HCT116 (cell line): Measurements from ENCODE around the gene TXNDC16. TPM values are rescaled to one million over a fixed set of nuclear protein-coding genes. Genes with fewer than 3 reads are reported as not detected.
"Not testable (repeated sequence)": the region's sequence is repeated elsewhere in the genome, so short reads cannot be mapped to it uniquely, and the experiment has no call there.

Source experiments
- ATAC-seq: fragments of 200-7000 bp; cut with Tn5 transposase; 2 replicates; pipeline ENCODE4 v1.9.1; 2020; ENCODE audit warnings: mild to moderate bottlenecking, moderate library complexity
- BruUV-seq: library from RNA; stranded (reverse); fragments of 400-500 nt; replicated peaks from 2 replicates; lab custom pipeline; 2021; lab: Mats Ljungman, UMichigan
- CTCF ChIA-PET: fragments of 300-600 bp; sonication (Branson Sonifier 250); formaldehyde crosslinking; loops from one replicate; lab custom pipeline; 2021; ENCODE audit warnings: antibody characterized with exemption; lab: Charles Lee
- POLR2A ChIA-PET: fragments of 300-600, 350-600 bp; sonication (Branson Sonifier 250); formaldehyde crosslinking; loops from one replicate; lab custom pipeline; 2021; ENCODE audit warnings: antibody characterized with exemption; lab: Charles Lee
- RAD21 ChIA-PET, 2 experiments: fragments of 300-600 bp; sonication (Branson Sonifier 250); formaldehyde crosslinking; loops; one replicate each; lab custom pipeline; 2023; ENCODE audit warnings: low total read pairs in 2 of 2; ENCODE audit not compliant: uncharacterized antibody in 2 of 2, unreplicated experiment in 2 of 2, low non-redundant PET in 1 of 2; lab: Charles Lee
- DNase-seq: peaks from one replicate; pipeline ENCODE4 v3.0.0-alpha.2; 2010; ENCODE audit warnings: low read depth, low spot score
- H2AFZ ChIP-seq: fragments of 200-600 bp; shearing (Covaris generic), sonication (generic); 2 replicates; pipeline ENCODE4 v1.6.1; 2017; ENCODE audit warnings: low read depth, mixed run types, mixed read lengths, antibody characterized with exemption, low read length; ENCODE audit not compliant: poor library complexity, severe bottlenecking
- H3K27ac ChIP-seq: 2 replicates; pipeline ENCODE4 v1.5.1; 2012; ENCODE audit warnings: low read depth, low read length
- H3K27me3 ChIP-seq: fragments of 200-600 bp; sonication (generic); 2 replicates; pipeline ENCODE4 v1.6.1; 2016; ENCODE audit warnings: mixed run types, low read length, mixed read lengths; ENCODE audit not compliant: insufficient read depth
- H3K36me3 ChIP-seq, 2 experiments: fragments of 200-500 bp in 1 of 2; fragments of 200-600 bp in 1 of 2; sonication (Bioruptor generic) in 1 of 2; sonication (generic) in 1 of 2; 2 replicates each; pipeline versions ENCODE4 v1.5.1 to v1.6.1; 2014 to 2016; ENCODE audit warnings: low read length in 2 of 2, inconsistent platforms in 1 of 2, mixed read lengths in 1 of 2, mixed run types in 1 of 2; ENCODE audit not compliant: insufficient read depth in 2 of 2, control insufficient read depth in 1 of 2
- H3K4me1 ChIP-seq, 2 experiments: fragments of 200-600 bp in 1 of 2; sonication (generic) in 1 of 2; 2 replicates each; pipeline versions ENCODE4 v1.5.1 to v1.6.1; 2012 to 2017; ENCODE audit warnings: low read length in 2 of 2, inconsistent platforms in 1 of 2, mild to moderate bottlenecking in 1 of 2, mixed read lengths in 1 of 2, mixed run types in 1 of 2, moderate library complexity in 1 of 2; ENCODE audit not compliant: insufficient read depth in 2 of 2, control insufficient read depth in 1 of 2
- H3K4me2 ChIP-seq: fragments of 200-600 bp; sonication (generic); 2 replicates; pipeline ENCODE4 v1.6.1; 2017; ENCODE audit warnings: mixed run types, low read length, mixed read lengths
- H3K4me3 ChIP-seq, 2 experiments: fragments of 200-600 bp in 1 of 2; sonication (generic) in 1 of 2; replicated peaks in 1 of 2; 2 replicates each; pipeline ENCODE4 v1.5.1; 2011 to 2016; ENCODE audit warnings: low read length in 2 of 2, control low read depth in 1 of 2, low read depth in 1 of 2, mild to moderate bottlenecking in 1 of 2, mixed read lengths in 1 of 2, mixed run types in 1 of 2
- H3K79me2 ChIP-seq: fragments of 200-600 bp; sonication (generic); 2 replicates; pipeline ENCODE4 v1.6.1; 2017; ENCODE audit warnings: mild to moderate bottlenecking, mixed run types, low read length, moderate library complexity, mixed read lengths; ENCODE audit not compliant: insufficient read depth
- H3K9ac ChIP-seq: fragments of 200-600 bp; sonication (generic); 2 replicates; pipeline ENCODE4 v1.6.1; 2016; ENCODE audit warnings: low read length, mixed read lengths
- H3K9me2 ChIP-seq: fragments of 200-600 bp; sonication (generic), shearing (Covaris generic); 2 replicates; pipeline ENCODE4 v1.6.1; 2017; ENCODE audit warnings: mixed run types, mild to moderate bottlenecking, moderate library complexity; ENCODE audit not compliant: insufficient read depth
- H3K9me3 ChIP-seq, 2 experiments: fragments of 200-500 bp in 1 of 2; fragments of 200-600 bp in 1 of 2; sonication (Bioruptor generic) in 1 of 2; sonication (generic) in 1 of 2; 2 replicates each; pipeline ENCODE4 v1.6.1; 2014 to 2017; ENCODE audit warnings: low read length in 2 of 2, mixed read lengths in 2 of 2, inconsistent platforms in 1 of 2, low read depth in 1 of 2, mild to moderate bottlenecking in 1 of 2, mixed run types in 1 of 2, moderate library complexity in 1 of 2; ENCODE audit not compliant: control insufficient read depth in 1 of 2, insufficient read depth in 1 of 2
- H4K20me1 ChIP-seq: fragments of 200-600 bp; sonication (generic), shearing (Covaris generic); 2 replicates; pipeline ENCODE4 v1.6.1; 2017; ENCODE audit warnings: mixed run types, mild to moderate bottlenecking, moderate library complexity; ENCODE audit not compliant: insufficient read depth
- FOSL1 ChIP-seq: IDR thresholded peaks from 2 replicates; pipeline ENCODE4 v1.6.1; 2012; ENCODE audit warnings: low read depth
- JUND ChIP-seq: IDR thresholded peaks from 2 replicates; pipeline ENCODE4 v1.6.1; 2012
- RAD21 ChIP-seq: IDR thresholded peaks from 2 replicates; pipeline ENCODE4 v1.6.1; 2012; ENCODE audit warnings: low read depth, mild to moderate bottlenecking
- YY1 ChIP-seq: IDR thresholded peaks from 2 replicates; pipeline ENCODE4 v1.6.1; 2011; ENCODE audit warnings: low read length, low read depth, moderate library complexity, mild to moderate bottlenecking; ENCODE audit not compliant: insufficient replicate concordance; ENCODE audit errors: extremely low read depth
- ZFX ChIP-seq: fragments of 450-650 bp; IDR thresholded peaks from 2 replicates; pipeline ENCODE4 v1.6.1; 2017
- intact Hi-C: fragments of 100-400 bp; cut with micrococcal nuclease; formaldehyde crosslinking; loops from 2 replicates; pipeline ENCODE4 v1.10.0; 2022
- total RNA-seq: library from RNA; stranded (reverse); gene quantifications from one replicate; pipeline ENCODE4 v1.2.1, GENCODE V29; 2021; ENCODE audit not compliant: unreplicated experiment

TXNDC16 gene
- total RNA-seq, 1 experiment from 2014 or later, result 2.7 TPM

DNA sequence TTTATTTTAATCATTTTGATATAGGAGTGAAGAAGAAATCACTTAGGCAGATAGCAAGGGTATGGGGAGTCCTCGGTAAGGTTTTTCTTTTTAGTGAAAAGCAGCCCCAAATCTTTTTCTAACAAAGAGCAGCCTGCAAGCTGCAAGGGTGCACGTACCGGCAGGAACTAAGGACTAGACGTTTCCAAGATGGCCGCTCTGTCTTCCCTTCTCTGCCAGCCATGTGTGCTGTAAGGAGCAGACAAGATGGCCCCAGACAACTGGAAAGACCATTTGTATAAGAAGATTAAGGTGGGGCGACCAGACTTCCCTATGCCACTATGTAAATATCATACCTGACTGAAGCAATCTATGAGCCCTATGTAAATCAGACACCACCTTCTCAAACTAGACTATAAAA lies 79.6 kb downstream of the TXNDC16 start:
- no peaks in the 10 kb centered on the region for H3K9me2 ChIP-seq
- POLR2A ChIA-PET, result no interaction called here
- ATAC-seq, result no peak
- no peak overlapping the region for H3K4me2 ChIP-seq
- H3K4me1 ChIP-seq, result no peaks in the 10 kb centered on the region
- H3K27me3 ChIP-seq, result no peaks in the 10 kb centered on the region
- intact Hi-C loops, result loop anchor here (5.0 kb wide), 1 partner anchor 325 kb away; no protein-coding TSS in a partner anchor
- no peaks in the 10 kb centered on the region for H4K20me1 ChIP-seq
- no peak overlapping the region for H3K27ac ChIP-seq
- no peaks in the 10 kb centered on the region for H3K9me3 ChIP-seq
- H3K4me3 ChIP-seq, result no peak overlapping the region
- no peaks in the 10 kb centered on the region for H3K79me2 ChIP-seq
- BruUV-seq, result no TSS peak
- no peaks in the 10 kb centered on the region for H3K36me3 ChIP-seq
- H2AFZ ChIP-seq, result no peak overlapping the region
- no peak for DNase-seq
- no peak overlapping the region for H3K9ac ChIP-seq
- TF ChIP-seq YY1 (no peak), ZFX (no peak), JUND (no peak), RAD21 (no peak), FOSL1 (no peak)
- CTCF ChIA-PET, result interaction anchor here (1.6 kb wide), 1 partner anchor 172 kb away, joined by 5 read pairs; no protein-coding TSS in a partner anchor
- RAD21 ChIA-PET, result no interaction called here

DNA sequence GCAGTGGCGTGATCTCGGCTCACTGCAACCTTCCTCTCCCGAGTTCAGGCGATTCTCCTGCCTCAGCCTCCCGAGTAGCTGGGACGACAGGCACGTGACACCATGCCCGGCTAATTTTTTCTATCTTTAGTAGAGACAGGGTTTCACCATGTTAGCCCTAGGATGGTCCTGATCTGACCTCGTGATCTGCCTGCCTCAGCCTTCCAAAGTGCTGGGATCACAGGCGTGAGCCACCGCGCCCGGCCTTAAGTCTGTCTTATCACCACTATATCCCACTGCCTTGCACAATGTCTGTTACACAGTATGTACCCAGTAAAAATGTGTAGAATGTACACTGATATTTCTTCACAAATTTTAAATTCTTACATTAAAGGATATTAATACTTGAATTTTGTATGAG lies 80.1 kb downstream of the TXNDC16 start:
- H3K79me2 ChIP-seq, H3K36me3 ChIP-seq, H3K4me2 ChIP-seq, H3K9me2 ChIP-seq, BruUV-seq, DNase-seq, POLR2A ChIA-PET, H3K9ac ChIP-seq, H3K4me1 ChIP-seq, H4K20me1 ChIP-seq, H3K27me3 ChIP-seq, ATAC-seq, H3K9me3 ChIP-seq, H3K4me3 ChIP-seq, H2AFZ ChIP-seq, H3K27ac ChIP-seq, RAD21 ChIA-PET: not testable (repeated sequence)
- CTCF ChIA-PET, result interaction anchor here (1.6 kb wide), 1 partner anchor 172 kb away, joined by 5 read pairs; no protein-coding TSS in a partner anchor
- intact Hi-C loops, result loop anchor here (5.0 kb wide), 1 partner anchor 325 kb away; no protein-coding TSS in a partner anchor
